HCT116 (cell line): ENCODE data around the gene TIGIT. TPM values are rescaled to one million over a fixed set of nuclear protein-coding genes. Genes with fewer than 3 reads are reported as not detected.

Experiments
- ATAC-seq: fragments of 200-7000 bp; cut with Tn5 transposase; 2 replicates; pipeline ENCODE4 v1.9.1; 2020; ENCODE audit warnings: mild to moderate bottlenecking, moderate library complexity
- BruUV-seq: library from RNA; stranded (reverse); fragments of 400-500 nt; replicated peaks from 2 replicates; lab custom pipeline; 2021; lab: Mats Ljungman, UMichigan
- CTCF ChIA-PET: fragments of 300-600 bp; sonication (Branson Sonifier 250); formaldehyde crosslinking; loops from one replicate; lab custom pipeline; 2021; ENCODE audit warnings: antibody characterized with exemption; lab: Charles Lee
- POLR2A ChIA-PET: fragments of 300-600, 350-600 bp; sonication (Branson Sonifier 250); formaldehyde crosslinking; loops from one replicate; lab custom pipeline; 2021; ENCODE audit warnings: antibody characterized with exemption; lab: Charles Lee
- RAD21 ChIA-PET, 2 experiments: fragments of 300-600 bp; sonication (Branson Sonifier 250); formaldehyde crosslinking; loops; one replicate each; lab custom pipeline; 2023; ENCODE audit warnings: low total read pairs in 2 of 2; ENCODE audit not compliant: uncharacterized antibody in 2 of 2, unreplicated experiment in 2 of 2, low non-redundant PET in 1 of 2; lab: Charles Lee
- DNase-seq: peaks from one replicate; pipeline ENCODE4 v3.0.0-alpha.2; 2010; ENCODE audit warnings: low read depth, low spot score
- H2AFZ ChIP-seq: fragments of 200-600 bp; shearing (Covaris generic), sonication (generic); 2 replicates; pipeline ENCODE4 v1.6.1; 2017; ENCODE audit warnings: low read depth, mixed run types, mixed read lengths, antibody characterized with exemption, low read length; ENCODE audit not compliant: poor library complexity, severe bottlenecking
- H3K27ac ChIP-seq: 2 replicates; pipeline ENCODE4 v1.5.1; 2012; ENCODE audit warnings: low read depth, low read length
- H3K27me3 ChIP-seq: fragments of 200-600 bp; sonication (generic); 2 replicates; pipeline ENCODE4 v1.6.1; 2016; ENCODE audit warnings: mixed run types, low read length, mixed read lengths; ENCODE audit not compliant: insufficient read depth
- H3K36me3 ChIP-seq, 2 experiments: fragments of 200-500 bp in 1 of 2; fragments of 200-600 bp in 1 of 2; sonication (Bioruptor generic) in 1 of 2; sonication (generic) in 1 of 2; 2 replicates each; pipeline versions ENCODE4 v1.5.1 to v1.6.1; 2014 to 2016; ENCODE audit warnings: low read length in 2 of 2, inconsistent platforms in 1 of 2, mixed read lengths in 1 of 2, mixed run types in 1 of 2; ENCODE audit not compliant: insufficient read depth in 2 of 2, control insufficient read depth in 1 of 2
- H3K4me1 ChIP-seq, 2 experiments: fragments of 200-600 bp in 1 of 2; sonication (generic) in 1 of 2; 2 replicates each; pipeline versions ENCODE4 v1.5.1 to v1.6.1; 2012 to 2017; ENCODE audit warnings: low read length in 2 of 2, inconsistent platforms in 1 of 2, mild to moderate bottlenecking in 1 of 2, mixed read lengths in 1 of 2, mixed run types in 1 of 2, moderate library complexity in 1 of 2; ENCODE audit not compliant: insufficient read depth in 2 of 2, control insufficient read depth in 1 of 2
- H3K4me2 ChIP-seq: fragments of 200-600 bp; sonication (generic); 2 replicates; pipeline ENCODE4 v1.6.1; 2017; ENCODE audit warnings: mixed run types, low read length, mixed read lengths
- H3K4me3 ChIP-seq, 2 experiments: fragments of 200-600 bp in 1 of 2; sonication (generic) in 1 of 2; replicated peaks in 1 of 2; 2 replicates each; pipeline ENCODE4 v1.5.1; 2011 to 2016; ENCODE audit warnings: low read length in 2 of 2, control low read depth in 1 of 2, low read depth in 1 of 2, mild to moderate bottlenecking in 1 of 2, mixed read lengths in 1 of 2, mixed run types in 1 of 2
- H3K79me2 ChIP-seq: fragments of 200-600 bp; sonication (generic); 2 replicates; pipeline ENCODE4 v1.6.1; 2017; ENCODE audit warnings: mild to moderate bottlenecking, mixed run types, low read length, moderate library complexity, mixed read lengths; ENCODE audit not compliant: insufficient read depth
- H3K9ac ChIP-seq: fragments of 200-600 bp; sonication (generic); 2 replicates; pipeline ENCODE4 v1.6.1; 2016; ENCODE audit warnings: low read length, mixed read lengths
- H3K9me2 ChIP-seq: fragments of 200-600 bp; sonication (generic), shearing (Covaris generic); 2 replicates; pipeline ENCODE4 v1.6.1; 2017; ENCODE audit warnings: mixed run types, mild to moderate bottlenecking, moderate library complexity; ENCODE audit not compliant: insufficient read depth
- H3K9me3 ChIP-seq, 2 experiments: fragments of 200-500 bp in 1 of 2; fragments of 200-600 bp in 1 of 2; sonication (Bioruptor generic) in 1 of 2; sonication (generic) in 1 of 2; 2 replicates each; pipeline ENCODE4 v1.6.1; 2014 to 2017; ENCODE audit warnings: low read length in 2 of 2, mixed read lengths in 2 of 2, inconsistent platforms in 1 of 2, low read depth in 1 of 2, mild to moderate bottlenecking in 1 of 2, mixed run types in 1 of 2, moderate library complexity in 1 of 2; ENCODE audit not compliant: control insufficient read depth in 1 of 2, insufficient read depth in 1 of 2
- H4K20me1 ChIP-seq: fragments of 200-600 bp; sonication (generic), shearing (Covaris generic); 2 replicates; pipeline ENCODE4 v1.6.1; 2017; ENCODE audit warnings: mixed run types, mild to moderate bottlenecking, moderate library complexity; ENCODE audit not compliant: insufficient read depth
- CBX3 ChIP-seq: IDR thresholded peaks from 2 replicates; pipeline ENCODE4 v1.6.1; 2012; ENCODE audit warnings: low read depth
- ELF1 ChIP-seq: IDR thresholded peaks from 2 replicates; pipeline ENCODE4 v1.6.1; 2012; ENCODE audit warnings: low read depth, borderline replicate concordance
- FOSL1 ChIP-seq: IDR thresholded peaks from 2 replicates; pipeline ENCODE4 v1.6.1; 2012; ENCODE audit warnings: low read depth
- MAX ChIP-seq: IDR thresholded peaks from 2 replicates; pipeline ENCODE4 v1.6.1; 2012
- POLR2AphosphoS5 ChIP-seq: IDR thresholded peaks from 2 replicates; pipeline ENCODE4 v1.6.1; 2011; ENCODE audit warnings: mild to moderate bottlenecking, low read depth, low read length, moderate library complexity
- REST ChIP-seq: IDR thresholded peaks from 2 replicates; pipeline ENCODE4 v1.6.1; 2012; ENCODE audit warnings: low read depth
- SRF ChIP-seq: IDR thresholded peaks from 2 replicates; pipeline ENCODE4 v1.6.1; 2012; ENCODE audit warnings: low read depth
- YY1 ChIP-seq: IDR thresholded peaks from 2 replicates; pipeline ENCODE4 v1.6.1; 2011; ENCODE audit warnings: low read length, low read depth, moderate library complexity, mild to moderate bottlenecking; ENCODE audit not compliant: insufficient replicate concordance; ENCODE audit errors: extremely low read depth
- ZNF274 ChIP-seq: fragments of 200-500 bp; sonication (Bioruptor generic); IDR thresholded peaks from 2 replicates; pipeline ENCODE4 v1.6.1; 2014; ENCODE audit warnings: mild to moderate bottlenecking, low read depth, low read length, inconsistent platforms
- intact Hi-C: fragments of 100-400 bp; cut with micrococcal nuclease; formaldehyde crosslinking; loops from 2 replicates; pipeline ENCODE4 v1.10.0; 2022
- total RNA-seq: library from RNA; stranded (reverse); gene quantifications from one replicate; pipeline ENCODE4 v1.2.1, GENCODE V29; 2021; ENCODE audit not compliant: unreplicated experiment

TIGIT gene
- total RNA-seq, 1 experiment from 2014 or later = 0.07 TPM

- H3K4me3 ChIP-seq = no peak overlapping the region
- no peak for DNase-seq
- no peak for TF ChIP-seq YY1
- no peak for TF ChIP-seq POLR2AphosphoS5
- no peak for TF ChIP-seq ZNF274
- TF ChIP-seq REST = no peak
- TF ChIP-seq SRF = no peak
- no peak for TF ChIP-seq MAX
- TF ChIP-seq CBX3 = no peak
- TF ChIP-seq FOSL1 = no peak
- no peak for TF ChIP-seq ELF1
- H3K9me3 ChIP-seq = no peaks in the 10 kb centered on the region
- no peak overlapping the region for H2AFZ ChIP-seq
- ChIA-PET POLR2A (no interaction called here), RAD21 (no interaction called here), CTCF (no interaction called here)
- no peaks in the 10 kb centered on the region for H3K4me1 ChIP-seq
- no peak overlapping the region for H3K27ac ChIP-seq
- ATAC-seq = no peak
- H4K20me1 ChIP-seq = no peaks in the 10 kb centered on the region
- no TSS peak for BruUV-seq
- intact Hi-C loops = no loop called here
- H3K36me3 ChIP-seq = peaks cover 0 to 26% of the 10 kb centered on the region in 2 experiments; a peak in 2 of 4 replicates
- no peaks in the 10 kb centered on the region for H3K27me3 ChIP-seq
- H3K79me2 ChIP-seq = peaks cover 10% of the 10 kb centered on the region; the same call in 1 of the 2 replicates
- no peak overlapping the region for H3K9ac ChIP-seq
- H3K9me2 ChIP-seq = no peaks in the 10 kb centered on the region
- H3K4me2 ChIP-seq = no peak overlapping the region
These were observed 36.0 kb downstream of the TIGIT start for GRCh38 chr3:114329823-114330222.
